ENCODE measurements around the gene GALNT17. TPM values are rescaled to one million over a fixed set of nuclear protein-coding genes. Genes with fewer than 3 reads are reported as not detected.

Gene GALNT17
- total RNA-seq, 1 experiment from 2014 or later: not detected

- no TSS peak for BruUV-seq (replicated peaks)
- H3K4me1 ChIP-seq (ENCODE audit: control insufficient read depth, insufficient read depth, low read length): no peaks in the 10 kb centered on the region
- ChIA-PET POLR2A (no interaction called here), CTCF (no interaction called here)
- H3K27ac ChIP-seq (ENCODE audit: low read length): no peak overlapping the region
- H3K36me3 ChIP-seq (ENCODE audit: control insufficient read depth, insufficient read depth, low read length): no peaks in the 10 kb centered on the region
- intact Hi-C loops (cut with micrococcal nuclease; ENCODE audit: unreplicated experiment): no loop called here
- no peak overlapping the region for H3K4me3 ChIP-seq (ENCODE audit: low read depth in 2 of 2, low read length in 2 of 2)
- H3K27me3 ChIP-seq (ENCODE audit: control insufficient read depth, insufficient read depth, low read length): no peaks in the 10 kb centered on the region
- ATAC-seq: no peak
- H3K9me3 ChIP-seq (ENCODE audit: control insufficient read depth, insufficient read depth, low read depth, low read length): no peaks in the 10 kb centered on the region
- no peak for TF ChIP-seq CTCF (IDR thresholded peaks at IDR 0.05)
- TF ChIP-seq SIN3A (IDR thresholded peaks at IDR 0.05; ENCODE audit: borderline replicate concordance, insufficient read depth, low read depth, low read length): no peak
- TF ChIP-seq POLR2AphosphoS5 (IDR thresholded peaks at IDR 0.05; ENCODE audit: low read depth, low read length): no peak
- no peak for TF ChIP-seq TCF7L2 (IDR thresholded peaks at IDR 0.05; ENCODE audit: low read depth, low read length)
- TF ChIP-seq REST (IDR thresholded peaks at IDR 0.05; ENCODE audit: insufficient read depth in 1 of 2, low read depth in 2 of 2, low read length in 1 of 2): no peak
- in situ Hi-C loops (cut with HindIII; ENCODE audit: low pct_unique_long_range_greater_than_20kb, low sequenced_read_pairs): no loop called here
- no peak for DNase-seq (ENCODE audit: low read depth, low spot score)
Observed at GRCh38 chr7:71652510-71652909, 520.6 kb downstream of the GALNT17 start.

GRCh38 chr7:71657386-71657785 lies 525.4 kb downstream of the GALNT17 start:
- Histone ChIP-seq H3K9me3 (ENCODE audit: control insufficient read depth, insufficient read depth, low read depth, low read length) (no peaks in the 10 kb centered on the region), H3K36me3 (ENCODE audit: control insufficient read depth, insufficient read depth, low read length) (no peaks in the 10 kb centered on the region), H3K4me3 (ENCODE audit: low read depth in 2 of 2, low read length in 2 of 2) (no peak overlapping the region), H3K27ac (ENCODE audit: low read length) (no peak overlapping the region), H3K4me1 (ENCODE audit: control insufficient read depth, insufficient read depth, low read length) (no peaks in the 10 kb centered on the region), H3K27me3 (ENCODE audit: control insufficient read depth, insufficient read depth, low read length) (no peaks in the 10 kb centered on the region)
- DNase-seq (ENCODE audit: low read depth, low spot score) (no peak), ATAC-seq (no peak)
- TF ChIP-seq TCF7L2 (IDR thresholded peaks at IDR 0.05; ENCODE audit: low read depth, low read length): no peak
- no peak for TF ChIP-seq REST (IDR thresholded peaks at IDR 0.05; ENCODE audit: insufficient read depth in 1 of 2, low read depth in 2 of 2, low read length in 1 of 2)
- TF ChIP-seq CTCF (IDR thresholded peaks at IDR 0.05): no peak
- TF ChIP-seq POLR2AphosphoS5 (IDR thresholded peaks at IDR 0.05; ENCODE audit: low read depth, low read length): no peak
- no peak for TF ChIP-seq SIN3A (IDR thresholded peaks at IDR 0.05; ENCODE audit: borderline replicate concordance, insufficient read depth, low read depth, low read length)
- intact Hi-C loops (cut with micrococcal nuclease; ENCODE audit: unreplicated experiment) (no loop called here), in situ Hi-C loops (cut with HindIII; ENCODE audit: low pct_unique_long_range_greater_than_20kb, low sequenced_read_pairs) (no loop called here)
- POLR2A ChIA-PET: no interaction called here
- CTCF ChIA-PET: no interaction called here
- BruUV-seq (replicated peaks): no TSS peak
